Keratinocyte (primary cell): Measurements from ENCODE around the gene MLN. TPM values are rescaled to one million over a fixed set of nuclear protein-coding genes. Genes with fewer than 3 reads are reported as not detected.

Source experiments
- DNase-seq: peaks from one replicate; pipeline ENCODE4 v3.0.0-alpha.2; 2011; ENCODE audit warnings: low read depth, missing footprints, low spot score
- FAIRE-seq: peaks from 2 replicates; lab custom pipeline; 2011; peaks lifted over from hg19 to GRCh38; lab: Jason Lieb, UNC
- H2AFZ ChIP-seq: 2 replicates; pipeline ENCODE4 v1.6.0; 2012; ENCODE audit warnings: low read length, control low read depth, inconsistent platforms; ENCODE audit not compliant: control insufficient read depth
- H3K27ac ChIP-seq: 2 replicates; pipeline ENCODE4 v1.5.1; 2011; ENCODE audit warnings: low read length; ENCODE audit not compliant: control insufficient read depth, insufficient read depth
- H3K27me3 ChIP-seq: 3 replicates; pipeline ENCODE4 v1.6.0; 2011; ENCODE audit warnings: low read length; ENCODE audit not compliant: control insufficient read depth, insufficient read depth; ENCODE audit errors: extremely low read depth
- H3K36me3 ChIP-seq, 2 experiments: 2 replicates in 1 of 2; 3 replicates in 1 of 2; pipeline ENCODE4 v1.5.1; 2011; ENCODE audit warnings: low read length in 2 of 2, mild to moderate bottlenecking in 1 of 2; ENCODE audit not compliant: control insufficient read depth in 2 of 2, insufficient read depth in 2 of 2; ENCODE audit errors: extremely low read depth in 1 of 2
- H3K4me1 ChIP-seq: 3 replicates; pipeline ENCODE4 v1.5.1; 2011; ENCODE audit warnings: low read length; ENCODE audit not compliant: control insufficient read depth, insufficient read depth; ENCODE audit errors: extremely low read depth
- H3K4me2 ChIP-seq: 3 replicates; pipeline ENCODE4 v1.6.0; 2011; ENCODE audit warnings: low read depth, low read length; ENCODE audit not compliant: control insufficient read depth, insufficient read depth; ENCODE audit errors: extremely low read depth
- H3K4me3 ChIP-seq, 3 experiments: fragments of 200-600 bp in 1 of 3; sonication (generic) in 1 of 3; 2 replicates in 2 of 3; 3 replicates in 1 of 3; pipeline ENCODE4 v1.5.1; 2011 to 2016; ENCODE audit warnings: low read length in 3 of 3, mild to moderate bottlenecking in 3 of 3, control low read depth in 2 of 3, inconsistent platforms in 1 of 3, low read depth in 1 of 3, mixed read lengths in 1 of 3, mixed run types in 1 of 3, moderate library complexity in 1 of 3; ENCODE audit not compliant: control insufficient read depth in 2 of 3, insufficient read depth in 2 of 3; ENCODE audit errors: extremely low read depth in 1 of 3
- H3K79me2 ChIP-seq: 2 replicates; pipeline ENCODE4 v1.6.0; 2012; ENCODE audit warnings: low read length; ENCODE audit not compliant: control insufficient read depth, insufficient read depth
- H3K9ac ChIP-seq: 3 replicates; pipeline ENCODE4 v1.6.0; 2011; ENCODE audit warnings: low read length; ENCODE audit not compliant: control insufficient read depth, insufficient read depth; ENCODE audit errors: extremely low read depth
- H3K9me1 ChIP-seq: 3 replicates; pipeline ENCODE4 v1.6.0; 2011; ENCODE audit warnings: low read length; ENCODE audit not compliant: control insufficient read depth, insufficient read depth; ENCODE audit errors: extremely low read depth
- H3K9me3 ChIP-seq: 2 replicates; pipeline ENCODE4 v1.5.1; 2012; ENCODE audit warnings: low read depth, low read length; ENCODE audit not compliant: control insufficient read depth
- H4K20me1 ChIP-seq: 3 replicates; pipeline ENCODE4 v1.6.0; 2011; ENCODE audit warnings: low read length; ENCODE audit not compliant: control insufficient read depth, insufficient read depth; ENCODE audit errors: extremely low read depth
- CTCF ChIP-seq, 3 experiments: IDR thresholded peaks in 1 of 3; conservative IDR thresholded peaks in 1 of 3; optimal IDR thresholded peaks in 1 of 3; 2 replicates in 2 of 3; 3 replicates in 1 of 3; pipeline versions ENCODE3 to v1.5.1; 2011; ENCODE audit warnings: low read length in 3 of 3, mild to moderate bottlenecking in 3 of 3, moderate library complexity in 2 of 3, control low read depth in 1 of 3, inconsistent platforms in 1 of 3; ENCODE audit not compliant: insufficient read depth in 2 of 3; ENCODE audit errors: extremely low read depth in 1 of 3
- EZH2 ChIP-seq: IDR thresholded peaks from one replicate; pipeline ENCODE4 v1.6.1; 2012; ENCODE audit warnings: inconsistent platforms, mild to moderate bottlenecking, low read length, moderate library complexity
- dilution Hi-C: fragments of 300-500 bp; cut with MboI; formaldehyde crosslinking; loops from one replicate; pipeline ENCODE4 v1.7.0; 2020; ENCODE audit warnings: low sequenced_read_pairs; ENCODE audit not compliant: extremely low pct_ligation_motif_present
- polyA plus RNA-seq, 5 experiments: library from polyadenylated mRNA; depleted of rRNA in 3 of 5; stranded (reverse) in 3 of 5; stranded (forward) in 1 of 5; unstranded in 1 of 5; fragments of >200 nt; gene quantifications; 1 replicate in 1 of 5; 2 replicates in 3 of 5; 3 replicates in 1 of 5; pipeline versions ENCODE4 v1.2.1 to v1.2.3, GENCODE V29; 2011 to 2012; ENCODE audit warnings: missing spikeins in 2 of 5, low read depth in 1 of 5, low replicate concordance in 1 of 5

The MLN gene
- polyA plus RNA-seq, 1 donor (not counting 4 experiments of a cell fraction or from before 2014, with no cell fraction given): not detected

GRCh38 chr6:33841868-33842267 lies 38.1 kb upstream of the MLN start:
- peaks cover 2% of the 10 kb centered on the region for H3K9me1 ChIP-seq
- no peak overlapping the region for H2AFZ ChIP-seq
- peaks cover 54% of the 10 kb centered on the region for H3K4me1 ChIP-seq
- FAIRE-seq: no peak
- dilution Hi-C loops: no loop called here
- H3K27ac ChIP-seq: no peak overlapping the region
- peaks cover 3% of the 10 kb centered on the region for H3K9me3 ChIP-seq
- DNase-seq: no peak
- H3K79me2 ChIP-seq: no peaks in the 10 kb centered on the region
- TF ChIP-seq EZH2 (no peak), CTCF (optimal IDR thresholded peaks at IDR 0.05 in 1 of 3, IDR thresholded peaks at IDR 0.05 in 1 of 3, conservative IDR thresholded peaks at IDR 0.05 in 1 of 3; ENCODE audit: extremely low read depth in 1 of 3, insufficient read depth in 2 of 3, low read length in 3 of 3) (no peak)
- no peak overlapping the region for H3K9ac ChIP-seq
- H3K4me3 ChIP-seq: no peak overlapping the region
- H3K4me2 ChIP-seq: no peak overlapping the region
- no peaks in the 10 kb centered on the region for H3K27me3 ChIP-seq
- H4K20me1 ChIP-seq: no peaks in the 10 kb centered on the region
- no peaks in the 10 kb centered on the region for H3K36me3 ChIP-seq

GRCh38 chr6:33841070-33841469 lies 37.3 kb upstream of the MLN start:
- no peaks in the 10 kb centered on the region for H4K20me1 ChIP-seq
- dilution Hi-C loops: no loop called here
- no peaks in the 10 kb centered on the region for H3K9me1 ChIP-seq
- FAIRE-seq: no peak
- peak overlapping the region; percentile 56 for H3K4me2 ChIP-seq
- H3K9me3 ChIP-seq: peaks cover 4% of the 10 kb centered on the region
- no peaks in the 10 kb centered on the region for H3K27me3 ChIP-seq
- H3K4me3 ChIP-seq: no peak overlapping the region
- H3K79me2 ChIP-seq: no peaks in the 10 kb centered on the region
- peaks cover 48% of the 10 kb centered on the region for H3K4me1 ChIP-seq
- no peak overlapping the region for H3K9ac ChIP-seq
- H2AFZ ChIP-seq: no peak overlapping the region
- TF ChIP-seq CTCF (optimal IDR thresholded peaks at IDR 0.05 in 1 of 3, IDR thresholded peaks at IDR 0.05 in 1 of 3, conservative IDR thresholded peaks at IDR 0.05 in 1 of 3; ENCODE audit: extremely low read depth in 1 of 3, insufficient read depth in 2 of 3, low read length in 3 of 3): peak in 2 of 3 experiments; percentile 10 to 23
- no peak for TF ChIP-seq EZH2
- H3K27ac ChIP-seq: peak overlapping the region; percentile 88
- no peaks in the 10 kb centered on the region for H3K36me3 ChIP-seq
- no peak for DNase-seq
